Inflammatory macrophage treated with lipopolysaccharide for 4 hours (primary cell): Measurements from ENCODE around the gene ZNF75A.

Source experiments
- DNase-seq: peaks from one replicate; pipeline ENCODE4 v3.0.0-alpha.2; 2020

Gene ZNF75A

DNA sequence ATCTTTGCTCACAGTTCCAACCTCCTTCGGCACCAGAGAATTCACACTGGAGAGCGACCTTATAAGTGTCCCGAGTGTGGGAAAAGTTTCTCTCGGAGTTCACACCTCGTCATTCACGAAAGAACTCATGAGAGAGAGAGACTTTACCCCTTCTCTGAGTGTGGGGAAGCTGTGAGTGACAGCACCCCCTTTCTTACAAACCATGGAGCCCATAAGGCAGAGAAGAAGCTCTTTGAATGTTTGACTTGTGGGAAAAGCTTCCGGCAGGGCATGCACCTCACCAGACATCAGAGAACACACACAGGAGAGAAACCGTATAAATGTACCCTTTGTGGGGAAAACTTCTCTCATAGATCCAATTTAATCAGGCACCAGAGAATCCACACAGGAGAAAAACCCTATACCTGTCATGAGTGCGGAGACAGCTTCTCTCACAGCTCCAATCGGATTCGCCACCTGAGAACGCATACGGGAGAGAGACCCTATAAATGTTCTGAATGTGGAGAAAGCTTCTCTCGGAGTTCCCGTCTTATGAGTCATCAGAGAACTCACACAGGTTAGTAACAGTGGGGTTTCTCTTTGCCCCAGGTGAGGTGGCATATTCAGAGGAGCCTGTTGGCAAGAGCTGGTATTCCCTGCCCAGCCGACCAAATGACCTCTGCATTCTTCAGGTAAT is 15.2 kb upstream of the ZNF75A start:
- DNase-seq, result no peak

DNA sequence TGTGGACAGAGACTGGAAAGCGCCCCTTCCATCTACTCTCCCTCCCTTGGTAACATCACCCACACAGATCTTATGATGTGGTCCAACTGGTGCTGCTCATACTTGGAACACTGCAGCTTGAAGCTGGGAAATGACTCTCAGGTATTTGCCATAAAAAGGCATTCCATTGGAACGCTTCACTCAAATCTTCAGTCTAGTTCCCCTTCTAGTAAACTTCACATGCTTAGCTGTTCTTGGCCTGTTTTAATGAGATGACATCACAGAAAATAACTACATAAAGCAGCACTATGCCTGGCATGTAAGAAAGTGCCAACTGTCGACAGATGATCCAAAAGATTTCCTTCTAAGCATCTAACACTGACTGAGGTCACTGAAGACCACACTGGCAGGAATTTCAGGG is 12.7 kb upstream of the ZNF75A start:
- no peak for DNase-seq

DNA sequence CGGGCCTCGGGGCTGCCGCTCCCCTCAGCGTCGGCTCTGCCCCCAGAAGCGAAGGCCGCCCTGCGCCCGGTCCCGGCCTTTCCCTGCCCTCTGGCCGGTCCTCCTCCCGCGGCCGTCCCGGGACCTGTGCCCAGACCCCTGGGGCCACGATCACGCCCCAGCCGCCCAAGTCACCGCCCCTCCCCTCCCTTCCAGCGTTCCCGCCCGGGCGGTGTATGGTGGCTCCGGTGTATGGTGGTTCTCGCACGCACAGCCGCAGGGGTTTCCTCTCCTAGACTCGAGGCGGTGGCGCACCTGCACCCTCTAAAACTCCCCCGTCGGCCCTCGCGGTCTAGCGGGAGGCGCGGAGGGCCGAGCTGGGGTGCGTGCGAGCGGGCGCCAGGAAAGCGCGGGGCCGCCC is 10.1 kb upstream of the ZNF75A start:
- no peak for DNase-seq

DNA sequence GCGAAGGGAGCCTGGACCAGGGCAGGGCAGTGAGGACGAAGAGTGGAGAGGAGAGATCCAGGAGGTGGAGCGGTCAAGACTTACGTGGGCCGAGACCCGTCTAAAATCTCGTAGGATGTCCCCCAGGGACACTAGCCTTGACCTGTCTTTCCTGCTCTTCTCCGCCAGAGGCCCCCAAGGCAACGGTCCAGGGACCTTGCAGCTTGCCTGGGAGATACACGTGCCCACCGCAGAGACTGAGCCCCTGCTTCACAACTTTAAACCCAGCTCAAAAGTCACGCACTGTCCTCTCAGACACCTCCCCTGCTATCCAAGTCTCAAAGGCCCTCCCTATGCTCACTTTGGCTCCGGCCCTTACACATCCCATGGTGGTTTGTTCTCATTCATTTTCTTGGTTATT is 9.5 kb upstream of the ZNF75A start:
- DNase-seq, result no peak

DNA sequence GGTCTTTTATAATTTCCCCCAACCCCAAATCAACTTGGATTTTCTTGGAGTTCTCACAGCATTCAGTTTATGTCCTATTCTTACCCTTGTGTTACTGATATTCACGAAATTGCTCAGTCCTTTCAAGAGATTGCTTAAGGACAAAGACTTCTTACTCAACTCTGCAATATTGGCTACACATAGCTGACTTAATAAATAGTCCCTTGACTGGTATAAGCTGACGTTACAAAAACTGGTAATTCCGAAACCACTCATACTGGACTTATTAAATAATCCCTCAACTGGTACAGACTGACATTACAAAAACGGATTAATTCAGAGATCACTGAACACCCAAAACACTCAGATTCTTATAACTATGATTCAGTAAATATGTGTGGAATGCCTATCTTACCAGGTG is 927 bp upstream of the ZNF75A start:
- DNase-seq, result peak; percentile 44

DNA sequence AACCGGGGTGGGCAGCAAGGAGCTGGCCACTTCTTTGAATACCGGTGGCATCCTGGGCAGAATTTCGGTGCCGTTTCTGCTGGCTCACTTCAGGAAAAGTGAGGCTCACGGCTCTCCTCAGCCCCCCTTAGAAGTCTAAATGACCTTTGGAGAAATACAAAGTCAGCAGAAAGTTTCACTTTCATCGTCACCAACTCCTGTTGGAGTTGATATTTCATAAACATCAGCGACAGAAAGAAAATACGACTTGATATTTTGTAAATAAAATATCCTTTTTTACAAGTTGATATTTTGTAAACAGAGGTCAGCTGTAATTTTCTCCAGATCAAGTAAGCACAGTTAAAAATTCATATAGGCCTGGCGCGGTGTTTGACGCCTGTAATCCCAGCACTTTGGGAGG is 781 bp downstream of the ZNF75A start:
- no peak for DNase-seq

DNA sequence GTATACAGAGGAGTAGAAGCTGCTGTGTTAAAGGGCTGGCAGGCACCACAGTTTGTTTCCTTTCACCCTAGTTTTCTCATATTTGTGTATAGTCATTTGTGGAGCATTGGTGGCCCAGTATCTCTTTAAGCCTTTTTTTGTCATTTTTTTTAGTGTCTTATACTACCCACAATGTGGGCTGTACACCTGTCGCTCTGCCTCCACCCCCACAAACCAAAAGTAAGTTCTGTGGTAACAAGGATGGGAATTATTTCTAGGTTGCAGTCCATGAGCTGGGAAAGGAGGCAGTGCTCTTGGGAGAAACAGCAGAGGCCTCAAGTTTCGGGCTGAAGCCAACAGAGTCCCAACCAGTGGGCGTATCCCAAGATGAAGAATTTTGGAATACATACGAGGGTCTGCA is 6.2 kb downstream of the ZNF75A start:
- no peak for DNase-seq

DNA sequence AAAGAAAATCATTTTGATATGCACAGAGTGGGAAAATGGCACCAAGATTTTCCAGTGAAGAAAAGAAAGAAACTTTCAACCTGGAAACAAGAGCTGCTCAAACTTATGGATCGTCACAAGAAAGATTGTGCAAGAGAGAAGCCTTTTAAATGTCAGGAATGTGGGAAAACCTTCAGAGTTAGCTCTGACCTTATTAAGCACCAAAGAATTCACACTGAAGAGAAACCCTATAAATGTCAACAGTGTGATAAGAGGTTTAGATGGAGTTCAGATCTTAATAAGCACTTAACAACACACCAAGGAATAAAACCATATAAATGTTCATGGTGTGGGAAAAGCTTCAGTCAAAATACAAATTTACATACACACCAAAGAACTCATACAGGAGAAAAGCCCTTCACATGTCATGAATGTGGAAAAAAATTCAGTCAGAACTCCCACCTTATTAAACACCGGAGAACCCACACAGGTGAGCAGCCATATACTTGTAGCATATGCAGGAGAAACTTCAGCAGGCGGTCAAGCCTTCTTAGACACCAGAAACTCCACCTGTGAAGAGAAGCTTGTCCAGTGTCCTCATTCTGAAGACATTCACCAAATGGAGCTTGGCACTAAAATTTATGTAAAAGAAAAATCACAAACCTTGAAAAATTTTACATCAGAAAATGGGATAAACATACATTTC is 12.2 kb downstream of the ZNF75A start:
- no peak for DNase-seq

DNA sequence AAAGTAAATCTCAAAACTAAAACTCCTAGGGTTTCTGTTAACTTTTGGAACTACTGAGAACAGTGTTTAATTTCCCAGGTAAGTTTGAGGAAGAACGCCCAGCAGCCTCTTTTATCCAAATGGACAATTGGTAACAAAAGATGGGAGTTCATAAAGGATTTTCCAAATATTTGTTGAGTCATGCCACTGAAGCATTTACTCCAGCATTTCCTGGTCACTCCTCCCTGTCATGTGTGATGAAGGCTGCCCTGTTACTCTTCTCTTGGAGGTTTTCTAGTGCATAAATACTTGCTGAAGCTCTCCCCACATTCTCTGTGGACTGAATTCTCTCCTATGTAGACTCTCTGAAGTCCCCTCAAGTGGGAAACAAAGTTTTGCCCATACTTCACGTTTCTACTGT is 16.5 kb downstream of the ZNF75A start:
- no peak for DNase-seq

DNA sequence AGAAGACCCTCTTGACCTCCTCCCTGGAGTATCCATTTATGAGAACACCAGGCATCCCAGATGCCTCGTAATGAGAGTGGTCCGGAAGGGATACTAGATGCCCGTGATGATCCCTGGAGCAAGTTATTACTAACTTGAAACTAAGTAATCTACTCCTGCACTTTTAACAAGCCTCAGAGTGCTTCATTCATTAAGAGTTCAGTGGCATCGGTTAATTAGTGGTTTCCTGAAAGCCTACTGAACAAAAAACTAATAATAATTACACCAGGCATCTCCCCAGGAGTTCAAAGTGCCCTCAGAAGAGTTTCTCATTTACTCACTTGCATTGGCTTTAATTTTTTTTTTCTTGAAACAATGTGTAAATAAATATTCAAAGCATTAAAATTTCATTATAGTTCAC is 22.2 kb downstream of the ZNF75A start:
- no peak for DNase-seq

DNA sequence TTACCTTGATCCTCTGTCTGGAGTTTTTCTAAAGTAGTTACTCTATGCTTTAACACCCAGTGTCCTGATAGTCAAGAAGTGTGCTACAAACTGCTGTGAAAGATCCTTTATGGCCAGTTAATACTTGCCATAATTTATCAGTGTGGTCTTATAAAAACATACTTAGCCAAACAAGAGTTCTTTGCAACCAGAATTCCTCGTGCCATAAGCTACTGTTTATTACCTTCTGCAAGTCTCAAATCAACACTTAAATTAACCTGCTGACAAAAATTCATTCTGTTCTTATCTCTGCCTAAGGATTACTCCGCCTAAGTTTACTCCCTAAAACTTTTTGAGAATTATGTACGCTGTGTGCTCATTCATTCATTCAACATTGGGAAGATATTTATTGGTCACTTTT is 22.8 kb downstream of the ZNF75A start:
- DNase-seq, result no peak

DNA sequence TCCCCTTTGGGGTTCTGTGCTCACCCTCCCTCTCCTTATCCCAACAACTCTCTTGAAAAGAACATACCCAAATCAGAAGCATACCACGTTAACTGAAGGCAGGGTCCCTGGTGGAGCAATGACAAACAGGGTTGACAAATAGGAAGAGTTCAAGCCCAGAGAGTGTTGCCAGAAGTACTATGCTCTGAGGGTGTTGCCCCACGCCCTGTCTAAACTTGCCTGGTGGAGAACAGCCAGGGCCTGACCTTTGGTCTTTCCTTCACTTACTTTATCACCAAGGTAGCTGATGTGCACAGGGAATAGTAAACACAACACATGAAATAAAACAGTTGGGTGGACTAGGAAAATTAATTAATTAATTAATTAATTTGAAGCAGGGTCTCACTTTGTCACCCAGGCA is 23.3 kb downstream of the ZNF75A start:
- no peak for DNase-seq

DNA sequence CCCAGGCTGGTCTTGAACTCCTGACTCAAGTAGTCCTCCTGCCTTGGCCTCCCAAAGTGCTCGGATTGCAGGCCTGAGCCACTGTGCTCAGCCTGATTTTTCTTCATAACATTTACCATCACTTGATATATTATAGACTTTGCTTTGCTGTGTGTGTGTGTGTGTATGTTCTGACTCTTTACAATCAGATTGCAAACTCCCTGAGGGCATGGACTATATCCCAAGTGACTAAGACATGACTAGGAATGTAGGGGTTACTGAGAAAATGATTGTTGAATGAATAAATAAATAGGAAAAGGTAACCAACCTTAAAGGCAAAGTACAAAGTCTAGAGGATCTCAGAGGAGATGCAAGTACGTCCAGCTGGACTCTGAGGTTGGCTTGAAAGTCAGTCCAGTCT is 40.7 kb downstream of the ZNF75A start:
- DNase-seq, result no peak

DNA sequence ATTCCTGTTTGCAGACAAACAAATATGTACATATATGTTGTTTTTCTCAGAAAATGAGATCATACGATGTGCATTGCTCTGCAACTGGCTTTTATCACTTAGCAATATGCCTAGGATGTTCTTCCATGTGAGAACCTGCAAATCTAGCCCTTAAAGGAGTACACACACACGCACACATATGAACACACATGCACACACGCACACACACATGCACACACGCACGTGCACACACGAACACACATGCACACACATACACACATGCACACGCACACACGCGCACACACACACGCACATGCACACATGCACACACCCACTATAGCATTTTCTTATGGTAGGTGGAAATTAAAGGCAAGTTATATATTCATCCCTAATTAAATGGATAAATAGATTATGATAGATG is 42.3 kb downstream of the ZNF75A start:
- DNase-seq, result no peak

DNA sequence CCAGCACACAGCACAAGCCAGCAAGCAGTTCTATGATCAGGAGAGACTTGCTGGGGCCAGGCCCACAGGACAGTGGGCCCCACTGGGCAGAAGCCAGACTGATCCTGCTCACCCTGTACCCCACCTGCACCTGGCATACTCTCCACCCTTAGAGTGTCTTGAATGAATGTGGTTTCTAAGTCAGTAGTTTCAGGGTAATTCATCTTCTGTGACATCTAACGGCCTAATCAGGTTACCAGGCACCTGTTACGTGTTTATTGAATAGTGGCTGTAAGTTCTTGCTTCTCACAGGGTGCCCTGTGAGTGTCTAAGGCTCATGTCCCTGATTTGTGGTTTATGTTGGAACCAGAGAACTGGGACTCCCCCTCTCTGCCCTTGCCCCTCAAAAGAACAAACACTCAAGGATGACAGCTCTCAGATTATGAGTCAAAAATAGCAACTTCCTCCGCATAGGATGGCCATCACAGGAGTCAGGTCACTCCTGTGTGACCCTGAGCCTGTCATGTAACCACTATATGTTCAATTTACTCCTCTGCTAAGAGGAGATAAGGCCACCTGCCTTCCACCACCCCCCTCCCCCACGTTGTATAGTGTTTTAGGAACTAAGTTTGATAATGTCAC is 43.4 kb downstream of the ZNF75A start:
- no peak for DNase-seq

DNA sequence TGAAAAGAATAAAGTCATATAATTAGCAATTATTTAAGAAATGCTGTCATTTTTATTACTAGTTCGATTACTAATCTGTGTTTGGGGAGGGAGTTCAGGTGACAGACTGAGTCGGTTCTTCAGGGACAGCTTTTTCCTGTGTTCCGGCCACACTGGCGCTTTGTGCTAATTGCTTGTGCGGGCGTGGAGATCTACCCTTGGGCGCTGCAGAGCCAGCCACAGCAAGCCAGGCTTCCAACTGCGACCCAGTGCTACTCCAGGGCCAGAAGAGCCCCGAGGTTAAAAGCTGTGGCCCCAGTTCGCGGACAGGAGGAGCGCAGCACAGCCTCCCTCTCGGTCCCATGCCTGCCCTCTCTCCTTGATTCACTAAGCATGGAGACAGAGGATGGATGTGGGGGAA is 43.9 kb downstream of the ZNF75A start:
- DNase-seq, result no peak

DNA sequence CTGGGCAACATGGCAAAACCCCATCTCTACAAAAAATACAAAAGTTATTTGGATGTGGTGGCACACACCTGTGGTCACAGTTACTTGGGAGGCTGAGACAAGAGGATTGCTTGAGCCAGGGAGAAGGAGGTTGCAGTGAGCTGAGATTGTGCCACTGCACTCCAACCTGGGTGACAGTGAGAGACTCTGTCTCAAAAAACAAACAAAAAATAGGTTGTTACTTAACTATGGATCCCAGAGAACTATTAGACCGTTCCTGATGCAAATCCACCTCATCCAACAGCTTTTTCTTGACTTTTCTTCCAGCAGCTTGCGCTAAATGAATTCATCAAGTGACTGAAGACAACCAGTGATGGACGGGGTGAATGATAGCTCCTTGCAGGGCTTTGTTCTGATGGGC is 50.3 kb downstream of the ZNF75A start, which contains the start of gene OR2C1:
OR2C1 (plus strand) TSS at position 301 of the 400 bp plus-strand sequence; CDS start at position 353, 52 bp downstream.
- no peak for DNase-seq

DNA sequence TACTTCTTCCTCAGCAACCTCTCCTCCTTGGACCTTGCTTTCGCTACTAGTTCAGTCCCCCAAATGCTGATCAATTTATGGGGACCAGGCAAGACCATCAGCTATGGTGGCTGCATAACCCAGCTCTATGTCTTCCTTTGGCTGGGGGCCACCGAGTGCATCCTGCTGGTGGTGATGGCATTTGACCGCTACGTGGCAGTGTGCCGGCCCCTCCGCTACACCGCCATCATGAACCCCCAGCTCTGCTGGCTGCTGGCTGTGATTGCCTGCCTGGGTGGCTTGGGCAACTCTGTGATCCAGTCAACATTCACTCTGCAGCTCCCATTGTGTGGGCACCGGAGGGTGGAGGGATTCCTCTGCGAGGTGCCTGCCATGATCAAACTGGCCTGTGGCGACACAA is 50.8 kb downstream of the ZNF75A start:
- no peak for DNase-seq

DNA sequence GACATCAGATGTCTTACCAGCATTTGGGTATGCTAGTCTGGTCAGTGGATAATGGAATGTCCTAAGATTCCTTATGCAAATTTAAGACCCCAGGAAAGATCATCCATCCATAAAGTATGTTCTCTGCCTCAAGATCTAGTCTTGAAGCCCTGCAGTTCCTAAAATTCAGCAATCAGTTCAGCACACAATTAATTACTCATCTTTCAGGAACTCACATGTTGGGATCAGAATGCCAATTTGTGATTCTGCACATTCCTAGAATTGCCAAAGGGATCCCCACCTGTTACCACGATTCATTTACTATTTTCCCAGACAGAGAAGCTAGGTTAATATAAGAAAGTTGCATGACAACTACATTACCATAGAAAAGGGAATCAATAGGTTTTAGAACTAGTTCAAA is 53.6 kb downstream of the ZNF75A start:
- DNase-seq, result no peak

DNA sequence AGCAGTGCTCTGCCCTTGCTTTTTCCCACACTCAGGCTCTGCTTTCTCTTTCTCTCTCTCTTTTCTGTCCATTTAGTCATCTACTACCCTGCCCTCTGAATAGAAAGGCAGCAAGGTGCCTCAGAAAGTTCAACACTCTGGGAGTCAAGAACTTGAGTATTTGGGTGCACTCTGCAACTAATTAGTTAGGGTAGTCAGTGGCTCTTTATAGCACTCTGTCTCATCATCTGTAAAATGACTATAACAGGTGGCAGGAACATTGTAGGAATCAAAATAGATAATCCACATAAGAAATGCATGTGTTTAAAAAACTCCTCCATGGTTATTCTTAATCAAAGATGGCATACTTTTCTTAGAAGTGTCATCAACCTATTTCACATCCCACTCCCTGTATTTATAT is 57.6 kb downstream of the ZNF75A start:
- DNase-seq, result no peak

DNA sequence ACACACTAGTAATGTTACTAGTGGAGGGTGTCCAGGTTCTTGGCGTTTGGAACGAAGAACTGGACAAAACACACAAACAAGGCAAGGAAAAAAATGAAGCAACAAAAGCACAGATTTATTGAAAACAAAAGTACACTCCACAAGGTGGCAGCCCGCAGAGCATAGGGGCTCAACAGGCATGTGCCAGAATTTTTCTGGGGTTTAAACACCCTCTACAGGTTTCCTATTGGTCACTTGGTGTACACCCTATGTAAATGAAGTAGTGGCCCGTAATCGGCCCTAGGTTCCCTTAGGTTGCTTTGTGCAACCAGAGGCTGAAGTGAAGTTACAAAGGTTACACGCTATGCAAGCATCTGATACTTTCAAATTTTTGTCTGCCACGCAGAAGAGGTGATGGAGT is 58.5 kb downstream of the ZNF75A start:
- no peak for DNase-seq

DNA sequence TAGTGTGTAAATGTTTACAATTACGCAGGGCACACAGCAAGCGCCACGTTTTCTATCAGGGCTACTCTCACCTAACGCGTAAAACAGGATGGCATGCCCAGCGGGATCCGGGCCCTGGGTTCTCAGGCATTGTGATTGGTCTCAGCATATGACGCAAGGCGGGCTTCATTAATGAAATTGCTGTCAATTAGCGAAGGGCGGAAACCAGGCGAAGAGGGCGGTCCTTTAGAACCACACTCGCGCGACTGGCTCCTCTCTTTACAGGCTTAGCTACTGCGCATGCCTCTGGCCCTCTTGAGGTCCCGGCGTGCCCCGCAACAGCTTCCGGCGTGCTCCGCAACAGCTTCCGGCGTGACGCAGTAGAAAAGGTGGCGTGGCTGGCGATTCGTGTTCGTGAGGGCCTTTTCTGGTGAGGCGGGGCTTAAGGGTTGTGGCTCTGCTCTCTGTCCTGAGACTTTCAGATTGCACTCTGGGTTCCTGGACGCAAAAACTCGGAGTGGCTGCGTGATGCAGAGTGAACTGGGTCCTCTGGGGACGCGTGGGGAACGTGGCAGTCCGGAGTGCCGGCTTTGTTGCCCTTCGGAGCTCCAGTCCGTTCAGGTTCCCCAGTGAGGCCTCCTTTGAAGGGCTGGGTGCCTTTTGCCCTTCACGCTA is 59.6 kb downstream of the ZNF75A start:
- peak; percentile 82 for DNase-seq
